ENCODE data around the gene PDGFA.

Gene PDGFA

DNA sequence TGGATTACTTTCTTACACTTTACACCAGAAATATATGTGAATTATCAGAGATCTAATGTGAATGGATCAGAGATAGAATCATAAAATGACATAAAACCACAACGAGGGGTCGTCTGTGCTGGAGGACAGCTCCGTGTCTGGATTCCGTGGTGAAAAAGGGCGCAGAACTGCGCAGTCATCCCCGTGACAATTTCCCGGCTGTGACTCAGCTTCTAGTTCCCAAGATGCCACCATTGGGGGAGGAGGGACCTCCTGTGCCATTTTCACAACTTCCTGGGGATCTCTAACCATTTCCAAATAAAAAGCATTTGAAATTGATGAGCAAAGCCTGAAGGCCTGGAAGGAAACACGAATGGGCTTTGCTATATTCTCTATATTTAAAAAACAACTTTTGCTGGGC is 72.1 kb downstream of the PDGFA start:
- no peak for DNase-seq (ENCODE audit: extremely low spot score)
- TF ChIP-seq, protein P1, sequence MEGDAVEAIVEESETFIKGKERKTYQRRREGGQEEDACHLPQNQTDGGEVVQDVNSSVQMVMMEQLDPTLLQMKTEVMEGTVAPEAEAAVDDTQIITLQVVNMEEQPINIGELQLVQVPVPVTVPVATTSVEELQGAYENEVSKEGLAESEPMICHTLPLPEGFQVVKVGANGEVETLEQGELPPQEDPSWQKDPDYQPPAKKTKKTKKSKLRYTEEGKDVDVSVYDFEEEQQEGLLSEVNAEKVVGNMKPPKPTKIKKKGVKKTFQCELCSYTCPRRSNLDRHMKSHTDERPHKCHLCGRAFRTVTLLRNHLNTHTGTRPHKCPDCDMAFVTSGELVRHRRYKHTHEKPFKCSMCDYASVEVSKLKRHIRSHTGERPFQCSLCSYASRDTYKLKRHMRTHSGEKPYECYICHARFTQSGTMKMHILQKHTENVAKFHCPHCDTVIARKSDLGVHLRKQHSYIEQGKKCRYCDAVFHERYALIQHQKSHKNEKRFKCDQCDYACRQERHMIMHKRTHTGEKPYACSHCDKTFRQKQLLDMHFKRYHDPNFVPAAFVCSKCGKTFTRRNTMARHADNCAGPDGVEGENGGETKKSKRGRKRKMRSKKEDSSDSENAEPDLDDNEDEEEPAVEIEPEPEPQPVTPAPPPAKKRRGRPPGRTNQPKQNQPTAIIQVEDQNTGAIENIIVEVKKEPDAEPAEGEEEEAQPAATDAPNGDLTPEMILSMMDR (IDR thresholded peaks at IDR 0.05; ENCODE audit: control extremely low read depth, extremely low read depth, low read depth, missing control alignments): no peak
- ChIA-PET POLR2A (no interaction called here), CTCF (no interaction called here)

Data from GM10248 (cell line).